ENCODE measurements around the gene GSK3A. TPM values are rescaled to one million over a fixed set of nuclear protein-coding genes. Genes with fewer than 3 reads are reported as not detected.

Gene GSK3A
- total RNA-seq, 1 donor from 2014 or later, result 50.3 TPM

DNA sequence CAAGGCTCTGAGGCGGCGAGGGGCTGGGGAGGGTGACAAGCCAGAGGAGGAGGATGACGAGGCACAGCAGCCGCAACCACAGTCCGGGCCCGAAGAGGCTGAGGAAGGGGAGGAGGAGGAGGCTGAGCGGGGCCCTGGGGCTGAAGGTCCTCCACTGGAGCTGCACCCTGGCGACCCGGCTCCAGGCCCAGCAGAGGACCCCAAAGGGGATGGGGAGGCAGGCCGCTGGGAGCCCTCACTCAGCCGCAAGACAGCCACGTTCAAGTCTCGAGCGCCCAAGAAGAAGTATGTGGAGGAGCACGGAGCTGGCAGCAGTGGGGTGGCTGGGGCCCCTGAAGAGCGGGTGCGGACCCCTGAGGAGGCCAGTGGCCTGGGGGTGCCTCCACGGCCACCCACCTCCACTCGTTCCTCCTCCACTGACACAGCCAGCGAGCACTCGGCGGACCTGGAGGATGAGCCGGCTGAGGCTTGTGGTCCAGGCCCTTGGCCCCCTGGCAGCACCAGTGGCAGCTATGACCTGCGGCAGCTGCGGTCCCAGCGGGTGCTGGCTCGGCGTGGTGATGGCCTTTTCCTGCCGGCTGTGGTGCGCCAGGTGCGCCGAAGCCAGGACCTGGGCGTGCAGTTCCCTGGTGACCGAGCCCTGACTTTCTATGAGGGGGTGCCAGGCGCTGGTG lies 29.6 kb upstream of the GSK3A start:
- no peak overlapping the region for H3K4me3 Mint-ChIP-seq (ENCODE audit: unreplicated experiment)
- H3K4me2 ChIP-seq (ENCODE audit: low read length), result no peak overlapping the region
- H3K4me1 ChIP-seq (ENCODE audit: insufficient read depth, low read length), result peaks cover 35% of the 10 kb centered on the region
- no peak for FAIRE-seq
- H3K4me1 Mint-ChIP-seq (ENCODE audit: low read depth, unreplicated experiment), result peaks cover 32% of the 10 kb centered on the region
- H3K9me3 Mint-ChIP-seq (ENCODE audit: unreplicated experiment), result no peaks in the 10 kb centered on the region
- H3K27me3 ChIP-seq (ENCODE audit: insufficient read depth, low read length), result no peaks in the 10 kb centered on the region
- peaks cover 6% of the 10 kb centered on the region for H3K36me3 ChIP-seq (ENCODE audit: insufficient read depth, low read length)
- H3K27me3 Mint-ChIP-seq (ENCODE audit: low read depth, unreplicated experiment), result no peaks in the 10 kb centered on the region
- no peak overlapping the region for H3K27ac ChIP-seq (ENCODE audit: low read depth, low read length)
- H3K27ac Mint-ChIP-seq (ENCODE audit: unreplicated experiment), result peak overlapping the region; percentile 20
- no peak overlapping the region for H3K4me3 ChIP-seq (ENCODE audit: insufficient read depth, low read depth, low read length)
- peaks cover 29% of the 10 kb centered on the region for H4K20me1 ChIP-seq (ENCODE audit: insufficient read depth, low read length)
- H3K9ac ChIP-seq (ENCODE audit: low read length), result peak overlapping the region; percentile 95
- H3K9me3 ChIP-seq (ENCODE audit: insufficient read depth, low read depth, low read length), result no peaks in the 10 kb centered on the region
- no peak for DNase-seq (ENCODE audit: low read depth)
- peaks cover 14% of the 10 kb centered on the region for H3K36me3 Mint-ChIP-seq (ENCODE audit: low read depth, unreplicated experiment)
- no peak overlapping the region for H2AFZ ChIP-seq (ENCODE audit: low read depth, low read length)
- peaks cover 77% of the 10 kb centered on the region for H3K79me2 ChIP-seq (ENCODE audit: insufficient read depth, low read length)
- TF ChIP-seq, protein P1, sequence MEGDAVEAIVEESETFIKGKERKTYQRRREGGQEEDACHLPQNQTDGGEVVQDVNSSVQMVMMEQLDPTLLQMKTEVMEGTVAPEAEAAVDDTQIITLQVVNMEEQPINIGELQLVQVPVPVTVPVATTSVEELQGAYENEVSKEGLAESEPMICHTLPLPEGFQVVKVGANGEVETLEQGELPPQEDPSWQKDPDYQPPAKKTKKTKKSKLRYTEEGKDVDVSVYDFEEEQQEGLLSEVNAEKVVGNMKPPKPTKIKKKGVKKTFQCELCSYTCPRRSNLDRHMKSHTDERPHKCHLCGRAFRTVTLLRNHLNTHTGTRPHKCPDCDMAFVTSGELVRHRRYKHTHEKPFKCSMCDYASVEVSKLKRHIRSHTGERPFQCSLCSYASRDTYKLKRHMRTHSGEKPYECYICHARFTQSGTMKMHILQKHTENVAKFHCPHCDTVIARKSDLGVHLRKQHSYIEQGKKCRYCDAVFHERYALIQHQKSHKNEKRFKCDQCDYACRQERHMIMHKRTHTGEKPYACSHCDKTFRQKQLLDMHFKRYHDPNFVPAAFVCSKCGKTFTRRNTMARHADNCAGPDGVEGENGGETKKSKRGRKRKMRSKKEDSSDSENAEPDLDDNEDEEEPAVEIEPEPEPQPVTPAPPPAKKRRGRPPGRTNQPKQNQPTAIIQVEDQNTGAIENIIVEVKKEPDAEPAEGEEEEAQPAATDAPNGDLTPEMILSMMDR (IDR thresholded peaks at IDR 0.05; ENCODE audit: insufficient read depth, low read depth, low read length), result no peak
- no peak for TF ChIP-seq EZH2 (IDR thresholded peaks at IDR 0.05; ENCODE audit: insufficient read depth, low read length)

- TF ChIP-seq EZH2 (IDR thresholded peaks at IDR 0.05; ENCODE audit: insufficient read depth, low read length), result no peak
- TF ChIP-seq, protein P1 (IDR thresholded peaks at IDR 0.05; ENCODE audit: insufficient read depth, low read depth, low read length), result no peak
- H3K4me3 ChIP-seq (ENCODE audit: insufficient read depth, low read depth, low read length), result peak overlapping the region; percentile 86
- peaks cover 6% of the 10 kb centered on the region for H3K36me3 ChIP-seq (ENCODE audit: insufficient read depth, low read length)
- peaks cover 67% of the 10 kb centered on the region for H3K79me2 ChIP-seq (ENCODE audit: insufficient read depth, low read length)
- no peaks in the 10 kb centered on the region for H3K9me3 ChIP-seq (ENCODE audit: insufficient read depth, low read depth, low read length)
- DNase-seq (ENCODE audit: low read depth) (no peak), FAIRE-seq (no peak)
- Mint-ChIP-seq H3K27me3 (ENCODE audit: low read depth, unreplicated experiment) (no peaks in the 10 kb centered on the region), H3K36me3 (ENCODE audit: low read depth, unreplicated experiment) (peaks cover 12% of the 10 kb centered on the region), H3K4me3 (ENCODE audit: unreplicated experiment) (peak overlapping the region; percentile 66), H3K27ac (ENCODE audit: unreplicated experiment) (no peak overlapping the region), H3K9me3 (ENCODE audit: unreplicated experiment) (no peaks in the 10 kb centered on the region), H3K4me1 (ENCODE audit: low read depth, unreplicated experiment) (peaks cover 26% of the 10 kb centered on the region)
- H3K9ac ChIP-seq (ENCODE audit: low read length), result peak overlapping the region; percentile 95
- H3K4me2 ChIP-seq (ENCODE audit: low read length), result peak overlapping the region; percentile 100
- peaks cover 19% of the 10 kb centered on the region for H4K20me1 ChIP-seq (ENCODE audit: insufficient read depth, low read length)
- H3K27ac ChIP-seq (ENCODE audit: low read depth, low read length), result peak overlapping the region; percentile 92
- H3K27me3 ChIP-seq (ENCODE audit: insufficient read depth, low read length), result no peaks in the 10 kb centered on the region
- H3K4me1 ChIP-seq (ENCODE audit: insufficient read depth, low read length), result peaks cover 30% of the 10 kb centered on the region
- H2AFZ ChIP-seq (ENCODE audit: low read depth, low read length), result no peak overlapping the region
Observed at GRCh38 chr19:42271045-42271419, 28.6 kb upstream of the GSK3A start.
